Measurements from ENCODE around the gene LBX2.

The LBX2 gene

DNA sequence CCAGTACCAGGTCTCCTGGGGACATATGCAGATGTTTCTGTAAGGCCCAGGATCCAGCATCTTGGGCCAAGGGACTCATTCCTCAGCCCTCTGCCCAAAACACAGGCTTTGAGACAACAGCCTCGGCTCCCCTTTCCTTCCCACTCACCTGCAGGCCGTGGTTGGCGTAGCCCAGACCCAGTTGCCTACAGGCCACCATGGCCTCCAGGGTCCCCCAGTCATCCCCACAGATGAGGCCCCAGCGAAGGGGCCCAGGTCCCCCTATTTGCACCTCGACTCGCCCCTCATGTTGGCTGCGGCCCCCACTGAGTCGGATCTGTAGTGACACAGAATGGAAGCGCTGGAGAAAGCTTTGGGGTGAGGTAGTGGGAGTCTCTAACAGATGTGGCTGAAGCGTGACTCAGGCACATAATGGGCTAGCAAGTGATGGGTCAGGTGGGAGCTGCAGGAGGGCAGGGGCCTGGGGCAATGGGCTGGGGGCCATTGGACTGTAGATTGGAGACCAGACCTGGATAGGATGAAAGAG is 36.1 kb upstream of the LBX2 start:
- Histone ChIP-seq H3K27me3 (ENCODE audit: insufficient read depth, low read length, poor library complexity, severe bottlenecking) (no peaks in the 10 kb centered on the region), H3K9me2 (replicated peaks; ENCODE audit: low read depth, low read length) (no peaks in the 10 kb centered on the region), H3K4me1 (ENCODE audit: insufficient read depth, low read length, poor library complexity, severe bottlenecking) (peaks cover 16% of the 10 kb centered on the region), H3K4me3 (ENCODE audit: low read length, poor library complexity, severe bottlenecking) (no peak overlapping the region), H4K20me1 (ENCODE audit: insufficient read depth, low read length, poor library complexity, severe bottlenecking) (peaks cover 4% of the 10 kb centered on the region), H3K9ac (ENCODE audit: low read depth, low read length, poor library complexity, severe bottlenecking) (no peak overlapping the region), H3K36me3 (ENCODE audit: insufficient read depth, low read length) (peaks cover 3% of the 10 kb centered on the region; the same call in 1 of the 2 replicates), H3K79me2 (ENCODE audit: insufficient read depth, low read length) (peaks cover 16% of the 10 kb centered on the region), H2AFZ (ENCODE audit: low read length) (no peak overlapping the region), H3K9me3 (ENCODE audit: insufficient read depth, low read depth, low read length) (no peaks in the 10 kb centered on the region), H3F3A (ENCODE audit: low read depth) (no peaks in the 10 kb centered on the region), H3K4me2 (ENCODE audit: low read depth, low read length, poor library complexity, severe bottlenecking) (no peak overlapping the region)
- no peak for TF ChIP-seq EZH2phosphoT487 (IDR thresholded peaks at IDR 0.05; ENCODE audit: borderline replicate concordance)
- TF ChIP-seq, protein P1, sequence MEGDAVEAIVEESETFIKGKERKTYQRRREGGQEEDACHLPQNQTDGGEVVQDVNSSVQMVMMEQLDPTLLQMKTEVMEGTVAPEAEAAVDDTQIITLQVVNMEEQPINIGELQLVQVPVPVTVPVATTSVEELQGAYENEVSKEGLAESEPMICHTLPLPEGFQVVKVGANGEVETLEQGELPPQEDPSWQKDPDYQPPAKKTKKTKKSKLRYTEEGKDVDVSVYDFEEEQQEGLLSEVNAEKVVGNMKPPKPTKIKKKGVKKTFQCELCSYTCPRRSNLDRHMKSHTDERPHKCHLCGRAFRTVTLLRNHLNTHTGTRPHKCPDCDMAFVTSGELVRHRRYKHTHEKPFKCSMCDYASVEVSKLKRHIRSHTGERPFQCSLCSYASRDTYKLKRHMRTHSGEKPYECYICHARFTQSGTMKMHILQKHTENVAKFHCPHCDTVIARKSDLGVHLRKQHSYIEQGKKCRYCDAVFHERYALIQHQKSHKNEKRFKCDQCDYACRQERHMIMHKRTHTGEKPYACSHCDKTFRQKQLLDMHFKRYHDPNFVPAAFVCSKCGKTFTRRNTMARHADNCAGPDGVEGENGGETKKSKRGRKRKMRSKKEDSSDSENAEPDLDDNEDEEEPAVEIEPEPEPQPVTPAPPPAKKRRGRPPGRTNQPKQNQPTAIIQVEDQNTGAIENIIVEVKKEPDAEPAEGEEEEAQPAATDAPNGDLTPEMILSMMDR (conservative IDR thresholded peaks at IDR 0.05; ENCODE audit: low read length) = no peak

DNA sequence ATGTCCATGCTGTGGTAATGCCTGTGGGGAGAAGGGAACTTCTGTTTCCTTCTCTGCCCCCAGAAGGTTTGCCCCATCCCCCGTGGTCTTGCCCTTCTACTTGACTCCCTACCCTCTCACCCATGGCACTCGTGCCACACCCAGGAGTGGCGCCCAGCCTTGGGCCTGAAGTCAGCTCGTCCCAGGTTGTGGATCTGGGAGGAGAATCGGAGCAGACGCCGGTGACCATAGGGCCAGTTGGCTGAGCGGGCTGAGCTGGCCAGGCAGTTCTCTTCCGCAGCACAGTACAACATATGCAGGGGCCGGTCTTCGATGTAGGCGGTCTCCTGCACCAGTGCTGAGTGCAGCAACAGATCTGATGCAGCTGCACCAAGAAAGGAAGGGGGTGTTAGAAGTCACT is 35.0 kb upstream of the LBX2 start:
- peaks cover 16% of the 10 kb centered on the region for H3K4me1 ChIP-seq (ENCODE audit: insufficient read depth, low read length, poor library complexity, severe bottlenecking)
- no peak overlapping the region for H3K4me2 ChIP-seq (ENCODE audit: low read depth, low read length, poor library complexity, severe bottlenecking)

DNA sequence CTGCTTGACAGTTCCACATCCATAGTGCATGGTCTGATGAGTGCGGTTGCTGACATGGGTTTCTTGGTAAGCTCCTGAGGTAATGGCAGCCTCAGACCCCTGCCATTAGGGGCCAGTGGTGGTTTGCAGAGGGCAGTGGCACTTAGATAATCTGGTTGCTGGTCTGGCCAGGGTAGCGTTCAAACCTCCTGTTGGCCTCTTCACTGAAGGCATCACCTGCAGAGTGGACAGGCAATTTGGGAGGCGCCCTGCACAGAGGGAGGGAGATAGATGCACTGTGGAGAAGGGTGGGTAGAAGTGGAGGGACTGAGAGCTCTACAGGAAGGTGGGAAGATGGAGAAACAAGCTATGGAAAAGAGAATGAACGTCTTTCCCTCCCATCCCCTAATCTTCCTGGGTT is 34.1 kb upstream of the LBX2 start:
- Histone ChIP-seq H3K9ac (ENCODE audit: low read depth, low read length, poor library complexity, severe bottlenecking) (no peak overlapping the region), H3K36me3 (ENCODE audit: insufficient read depth, low read length) (peaks cover 3% of the 10 kb centered on the region; the same call in 1 of the 2 replicates), H3K27me3 (ENCODE audit: insufficient read depth, low read length, poor library complexity, severe bottlenecking) (peaks cover 4% of the 10 kb centered on the region), H3F3A (ENCODE audit: low read depth) (no peaks in the 10 kb centered on the region), H3K4me3 (ENCODE audit: low read length, poor library complexity, severe bottlenecking) (no peak overlapping the region), H3K9me2 (replicated peaks; ENCODE audit: low read depth, low read length) (no peaks in the 10 kb centered on the region), H3K4me1 (ENCODE audit: insufficient read depth, low read length, poor library complexity, severe bottlenecking) (peaks cover 18% of the 10 kb centered on the region), H3K79me2 (ENCODE audit: insufficient read depth, low read length) (peaks cover 34% of the 10 kb centered on the region), H3K9me3 (ENCODE audit: insufficient read depth, low read depth, low read length) (no peaks in the 10 kb centered on the region), H3K4me2 (ENCODE audit: low read depth, low read length, poor library complexity, severe bottlenecking) (no peak overlapping the region), H4K20me1 (ENCODE audit: insufficient read depth, low read length, poor library complexity, severe bottlenecking) (peaks cover 11% of the 10 kb centered on the region), H2AFZ (ENCODE audit: low read length) (no peak overlapping the region)
- TF ChIP-seq, protein P1 (conservative IDR thresholded peaks at IDR 0.05; ENCODE audit: low read length) = no peak
- TF ChIP-seq EZH2phosphoT487 (IDR thresholded peaks at IDR 0.05; ENCODE audit: borderline replicate concordance) = no peak

More for the DNA sequence above, 35.0 kb upstream of the LBX2 start:
- no peak for TF ChIP-seq EZH2phosphoT487 (IDR thresholded peaks at IDR 0.05; ENCODE audit: borderline replicate concordance)
- TF ChIP-seq, protein P1 (conservative IDR thresholded peaks at IDR 0.05; ENCODE audit: low read length) = no peak
- peaks cover 3% of the 10 kb centered on the region; the same call in 1 of the 2 replicates for H3K36me3 ChIP-seq (ENCODE audit: insufficient read depth, low read length)
- no peaks in the 10 kb centered on the region for H3F3A ChIP-seq (ENCODE audit: low read depth)
- H2AFZ ChIP-seq (ENCODE audit: low read length) = no peak overlapping the region
- H3K9ac ChIP-seq (ENCODE audit: low read depth, low read length, poor library complexity, severe bottlenecking) = no peak overlapping the region
- H3K27me3 ChIP-seq (ENCODE audit: insufficient read depth, low read length, poor library complexity, severe bottlenecking) = peaks cover 4% of the 10 kb centered on the region
- no peaks in the 10 kb centered on the region for H3K9me2 ChIP-seq (replicated peaks; ENCODE audit: low read depth, low read length)
- H3K79me2 ChIP-seq (ENCODE audit: insufficient read depth, low read length) = peaks cover 24% of the 10 kb centered on the region
- H3K4me3 ChIP-seq (ENCODE audit: low read length, poor library complexity, severe bottlenecking) = no peak overlapping the region
- peaks cover 4% of the 10 kb centered on the region for H4K20me1 ChIP-seq (ENCODE audit: insufficient read depth, low read length, poor library complexity, severe bottlenecking)
- H3K9me3 ChIP-seq (ENCODE audit: insufficient read depth, low read depth, low read length) = no peaks in the 10 kb centered on the region
